Smooth muscle cell of bladder (primary cell): ENCODE measurements around the gene NAIF1. TPM values are rescaled to one million over a fixed set of nuclear protein-coding genes. Genes with fewer than 3 reads are reported as not detected.

Source experiments
- total RNA-seq: library from RNA; depleted of rRNA; stranded (reverse); fragments of >200 nt; gene quantifications from 2 replicates; pipeline ENCODE4 v1.2.3, GENCODE V29; 2014

NAIF1 gene, protein sequence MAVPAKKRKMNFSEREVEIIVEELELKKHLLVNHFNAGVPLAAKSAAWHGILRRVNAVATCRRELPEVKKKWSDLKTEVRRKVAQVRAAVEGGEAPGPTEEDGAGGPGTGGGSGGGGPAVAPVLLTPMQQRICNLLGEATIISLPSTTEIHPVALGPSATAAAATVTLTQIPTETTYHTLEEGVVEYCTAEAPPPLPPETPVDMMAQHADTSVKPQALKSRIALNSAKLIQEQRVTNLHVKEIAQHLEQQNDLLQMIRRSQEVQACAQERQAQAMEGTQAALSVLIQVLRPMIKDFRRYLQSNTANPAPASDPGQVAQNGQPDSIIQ
- 10.8 and 13.0 TPM in 2 replicates for total RNA-seq

DNA sequence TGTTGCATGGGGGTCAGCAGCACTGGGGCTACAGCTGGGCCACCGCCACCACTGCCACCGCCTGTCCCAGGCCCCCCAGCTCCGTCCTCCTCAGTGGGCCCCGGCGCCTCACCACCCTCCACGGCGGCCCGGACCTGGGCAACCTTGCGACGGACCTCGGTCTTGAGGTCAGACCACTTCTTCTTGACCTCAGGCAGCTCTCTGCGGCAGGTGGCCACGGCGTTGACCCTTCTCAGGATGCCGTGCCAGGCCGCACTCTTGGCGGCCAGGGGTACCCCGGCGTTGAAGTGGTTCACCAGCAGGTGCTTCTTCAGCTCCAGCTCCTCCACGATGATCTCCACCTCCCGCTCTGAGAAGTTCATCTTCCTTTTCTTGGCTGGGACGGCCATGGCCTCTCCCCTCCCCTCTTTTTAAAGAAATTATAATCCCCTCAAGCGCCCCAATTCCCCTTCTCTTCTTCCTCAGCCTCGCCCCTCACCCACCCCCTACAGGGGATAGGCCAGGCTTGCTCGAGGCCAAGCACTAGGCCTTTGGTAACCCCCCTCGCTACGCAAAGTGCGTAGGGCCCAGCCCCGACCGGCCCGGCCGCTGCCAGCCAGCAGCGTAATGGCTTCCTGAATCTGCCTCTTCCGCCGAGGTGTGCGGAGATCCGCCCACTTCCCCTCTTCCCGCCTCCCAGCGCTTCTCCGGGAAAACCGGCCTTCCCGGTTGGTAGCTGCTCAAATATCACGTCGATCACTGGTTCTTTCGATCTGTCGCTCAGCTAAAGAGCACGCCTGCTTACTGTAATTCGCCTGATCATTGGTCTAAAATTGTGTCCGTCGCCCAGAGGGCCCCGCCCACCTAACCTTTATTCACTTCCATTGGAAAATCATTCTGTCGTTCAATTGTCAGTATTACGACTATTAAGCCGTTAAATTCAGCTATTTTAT is at the start of gene NAIF1:
Gene NAIF1 (minus strand): TSS at position 608 of the 932 bp plus-strand sequence. CDS start 219 bp downstream, at position 389.

DNA sequence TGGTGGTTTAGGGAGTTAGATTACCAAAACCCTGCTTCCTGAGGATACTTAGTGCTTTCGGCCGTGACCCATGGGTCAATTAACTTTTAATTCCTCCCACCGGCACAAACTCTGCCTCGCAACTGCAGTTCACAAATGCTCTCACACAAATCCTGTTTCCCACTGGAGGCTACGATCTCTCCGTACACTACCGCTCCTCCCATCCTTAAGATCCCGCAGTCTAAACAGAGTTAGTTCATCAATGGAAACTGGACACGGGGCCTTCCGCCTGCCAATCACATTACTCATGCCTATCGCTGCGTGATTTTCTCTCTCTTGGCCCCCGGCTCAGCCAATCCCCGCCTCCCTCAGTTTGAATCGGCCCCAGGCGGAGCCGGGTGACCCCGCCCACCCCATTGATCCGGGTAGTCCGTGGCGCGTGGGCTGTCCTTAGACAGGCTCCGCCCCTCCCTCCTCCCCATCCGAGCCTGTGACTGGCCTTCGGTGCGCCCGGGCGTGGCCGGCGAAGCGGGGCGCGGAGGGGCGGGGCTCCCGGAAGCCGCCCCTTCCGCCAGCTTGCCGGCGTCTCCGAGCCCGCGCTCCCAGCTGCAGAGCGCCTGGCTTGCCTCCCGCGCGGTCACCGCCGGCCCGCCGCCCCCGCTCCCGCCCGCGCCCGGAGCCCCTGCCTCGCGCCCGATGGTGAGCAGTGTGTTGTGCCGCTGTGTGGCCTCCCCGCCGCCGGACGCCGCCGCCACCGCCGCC is 695 bp upstream of the NAIF1 start, which contains the start of gene SLC25A25:
Gene SLC25A25 (plus strand): TSS at position 588 of the 741 bp plus-strand sequence. CDS start 88 bp downstream, at position 676.

Other genes starting within 250 kb of the NAIF1 start
- 9.0 and 13.2 TPM in 2 replicates for gene ENG, start 212.7 kb downstream of the NAIF1 start, total RNA-seq
- 40.0 and 59.4 TPM in 2 replicates for gene AK1, start 189.6 kb downstream of the NAIF1 start, total RNA-seq
- gene ST6GALNAC6, start 167.7 kb downstream of the NAIF1 start, total RNA-seq: 39.3 and 50.1 TPM in 2 replicates
- gene ST6GALNAC4, start 150.3 kb downstream of the NAIF1 start, total RNA-seq: 21.2 and 27.9 TPM in 2 replicates
- gene PIP5KL1, start 136.5 kb downstream of the NAIF1 start, total RNA-seq: 2.6 and 3.0 TPM in 2 replicates
- 10.1 and 10.2 TPM in 2 replicates for gene DPM2, start 129.5 kb downstream of the NAIF1 start, total RNA-seq
- 8.5 and 22.0 TPM in 2 replicates for gene EEIG1, start 86.3 kb downstream of the NAIF1 start, total RNA-seq
- 24.2 and 25.1 TPM in 2 replicates for gene SLC25A25, start 912 bp upstream of the NAIF1 start, total RNA-seq
- gene PTGES2, start 60.4 kb upstream of the NAIF1 start, total RNA-seq: 69.4 and 77.2 TPM in 2 replicates
- not detected in 2 replicates for gene LCN2, start 82.1 kb upstream of the NAIF1 start, total RNA-seq
- 26.0 and 27.9 TPM in 2 replicates for gene BBLN, start 92.9 kb upstream of the NAIF1 start, total RNA-seq
- 12.8 and 18.8 TPM in 2 replicates for gene CIZ1, start 124.3 kb upstream of the NAIF1 start, total RNA-seq
- 5.7 and 9.6 TPM in 2 replicates for gene DNM1, start 136.1 kb upstream of the NAIF1 start, total RNA-seq
- 136 and 138 TPM in 2 replicates for gene GOLGA2, start 208.7 kb upstream of the NAIF1 start, total RNA-seq
- 39.0 and 42.0 TPM in 2 replicates for gene SWI5, start 209.0 kb upstream of the NAIF1 start, total RNA-seq